HEK293 (cell line): ENCODE results near the gene WIPI1.

Experiments used
- BCL11A ChIP-seq: fragments of 450-650 bp; formaldehyde crosslinking; IDR thresholded peaks from 2 replicates; pipeline ENCODE4 v1.5.1; 2016; ENCODE audit warnings: low read depth, missing biosample characterization, missing genetic modification characterization
- GFI1B ChIP-seq: fragments of 450-650 bp; formaldehyde crosslinking; IDR thresholded peaks from 2 replicates; pipeline ENCODE4 v1.5.1; 2016; ENCODE audit warnings: missing biosample characterization, missing genetic modification characterization
- GLIS2 ChIP-seq: fragments of 450-650 bp; formaldehyde crosslinking; IDR thresholded peaks from 2 replicates; pipeline ENCODE4 v1.5.1; 2016; ENCODE audit warnings: missing biosample characterization, missing genetic modification characterization
- KLF8 ChIP-seq: fragments of 450-650 bp; formaldehyde crosslinking; IDR thresholded peaks from 2 replicates; pipeline ENCODE4 v1.5.1; 2016; ENCODE audit warnings: missing biosample characterization, missing genetic modification characterization
- KLF9 ChIP-seq: fragments of 450-650 bp; formaldehyde crosslinking; IDR thresholded peaks from 2 replicates; pipeline ENCODE4 v1.5.1; 2016; ENCODE audit warnings: missing biosample characterization, missing genetic modification characterization, low read depth
- MEIS1 ChIP-seq: sonication (generic); formaldehyde crosslinking; IDR thresholded peaks from 2 replicates; pipeline ENCODE4 v1.8.1; 2022; ENCODE audit warnings: missing genetic modification reagents, mild to moderate bottlenecking, borderline replicate concordance
- MYNN ChIP-seq: fragments of 450-650 bp; formaldehyde crosslinking; IDR thresholded peaks from 2 replicates; pipeline ENCODE4 v1.5.1; 2016; ENCODE audit warnings: missing biosample characterization, missing genetic modification characterization, borderline replicate concordance
- RBAK ChIP-seq: fragments of 450-650 bp; formaldehyde crosslinking; IDR thresholded peaks from 2 replicates; pipeline ENCODE4 v1.5.1; 2016; ENCODE audit warnings: missing biosample characterization, missing genetic modification characterization
- SCRT1 ChIP-seq: fragments of 450-650 bp; formaldehyde crosslinking; IDR thresholded peaks from 2 replicates; pipeline ENCODE4 v1.5.1; 2016; ENCODE audit warnings: missing biosample characterization, missing genetic modification characterization, borderline replicate concordance
- YY2 ChIP-seq: fragments of 450-650 bp; formaldehyde crosslinking; IDR thresholded peaks from 2 replicates; pipeline ENCODE4 v1.5.1; 2016; ENCODE audit warnings: missing biosample characterization, missing genetic modification characterization
- ZBTB20 ChIP-seq: fragments of 450-650 bp; formaldehyde crosslinking; IDR thresholded peaks from 2 replicates; pipeline ENCODE4 v1.5.1; 2016; ENCODE audit warnings: missing biosample characterization, missing genetic modification characterization
- ZBTB8A ChIP-seq: fragments of 450-650 bp; formaldehyde crosslinking; IDR thresholded peaks from 2 replicates; pipeline ENCODE4 v1.5.1; 2016; ENCODE audit warnings: missing biosample characterization, missing genetic modification characterization
- ZNF121 ChIP-seq: fragments of 450-650 bp; formaldehyde crosslinking; IDR thresholded peaks from 2 replicates; pipeline ENCODE4 v1.5.1; 2016; ENCODE audit warnings: missing biosample characterization, missing genetic modification characterization
- ZNF174 ChIP-seq: fragments of 450-650 bp; formaldehyde crosslinking; IDR thresholded peaks from 2 replicates; pipeline ENCODE4 v1.5.0; 2017; ENCODE audit warnings: missing biosample characterization, mild to moderate bottlenecking, missing genetic modification characterization
- ZNF19 ChIP-seq: fragments of 450-650 bp; formaldehyde crosslinking; IDR thresholded peaks from 2 replicates; pipeline ENCODE4; 2016; ENCODE audit warnings: missing biosample characterization, missing genetic modification characterization, low read depth
- ZNF394 ChIP-seq: fragments of 450-650 bp; formaldehyde crosslinking; IDR thresholded peaks from 2 replicates; pipeline ENCODE4 v1.5.1; 2016; ENCODE audit warnings: missing biosample characterization, missing genetic modification characterization, mild to moderate bottlenecking, moderate library complexity, borderline replicate concordance
- ZNF473 ChIP-seq: fragments of 450-650 bp; formaldehyde crosslinking; IDR thresholded peaks from 2 replicates; pipeline ENCODE4 v1.5.1; 2017; ENCODE audit warnings: missing biosample characterization, missing genetic modification characterization
- ZNF600 ChIP-seq: fragments of 450-650 bp; formaldehyde crosslinking; IDR thresholded peaks from 2 replicates; pipeline ENCODE4 v1.5.1; 2016; ENCODE audit warnings: missing biosample characterization, missing genetic modification characterization
- ZNF768 ChIP-seq: fragments of 450-650 bp; formaldehyde crosslinking; IDR thresholded peaks from 2 replicates; pipeline ENCODE4 v1.5.1; 2018; ENCODE audit warnings: missing biosample characterization, mild to moderate bottlenecking, missing genetic modification characterization
- TF ChIP-seq, protein P1 (sequence below): fragments of 450-650 bp; IDR thresholded peaks from 2 replicates; pipeline ENCODE4 v1.5.1; 2018; ENCODE audit warnings: missing biosample characterization, mild to moderate bottlenecking, missing genetic modification characterization
- TF ChIP-seq, protein P2 (sequence below): fragments of 450-650 bp; formaldehyde crosslinking; conservative IDR thresholded peaks from 2 replicates; pipeline ENCODE4 v1.5.1; 2016; ENCODE audit warnings: low read depth, missing biosample characterization, missing genetic modification characterization
- TF ChIP-seq, protein P3 (sequence below): fragments of 450-650 bp; formaldehyde crosslinking; IDR thresholded peaks from 2 replicates; pipeline ENCODE4 v1.5.1; 2016; ENCODE audit warnings: missing biosample characterization, missing genetic modification characterization
- TF ChIP-seq, protein P4 (sequence below): fragments of 450-650 bp; formaldehyde crosslinking; IDR thresholded peaks from 2 replicates; pipeline ENCODE4 v1.5.1; 2016; ENCODE audit warnings: missing biosample characterization, missing genetic modification characterization
- TF ChIP-seq, protein P5 (sequence below): fragments of 450-650 bp; formaldehyde crosslinking; IDR thresholded peaks from 2 replicates; pipeline ENCODE4 v1.5.1; 2017; ENCODE audit warnings: missing biosample characterization, missing genetic modification characterization
- TF ChIP-seq, protein P6 (sequence below): fragments of 450-650 bp; formaldehyde crosslinking; IDR thresholded peaks from 2 replicates; pipeline ENCODE4 v1.5.1; 2016; ENCODE audit warnings: missing biosample characterization, missing genetic modification characterization
- TF ChIP-seq, protein P7 (sequence below): sonication (generic); formaldehyde crosslinking; IDR thresholded peaks from 2 replicates; pipeline ENCODE4 v1.8.1; 2022; ENCODE audit warnings: mild to moderate bottlenecking, moderate library complexity, missing genetic modification reagents

The WIPI1 gene

DNA sequence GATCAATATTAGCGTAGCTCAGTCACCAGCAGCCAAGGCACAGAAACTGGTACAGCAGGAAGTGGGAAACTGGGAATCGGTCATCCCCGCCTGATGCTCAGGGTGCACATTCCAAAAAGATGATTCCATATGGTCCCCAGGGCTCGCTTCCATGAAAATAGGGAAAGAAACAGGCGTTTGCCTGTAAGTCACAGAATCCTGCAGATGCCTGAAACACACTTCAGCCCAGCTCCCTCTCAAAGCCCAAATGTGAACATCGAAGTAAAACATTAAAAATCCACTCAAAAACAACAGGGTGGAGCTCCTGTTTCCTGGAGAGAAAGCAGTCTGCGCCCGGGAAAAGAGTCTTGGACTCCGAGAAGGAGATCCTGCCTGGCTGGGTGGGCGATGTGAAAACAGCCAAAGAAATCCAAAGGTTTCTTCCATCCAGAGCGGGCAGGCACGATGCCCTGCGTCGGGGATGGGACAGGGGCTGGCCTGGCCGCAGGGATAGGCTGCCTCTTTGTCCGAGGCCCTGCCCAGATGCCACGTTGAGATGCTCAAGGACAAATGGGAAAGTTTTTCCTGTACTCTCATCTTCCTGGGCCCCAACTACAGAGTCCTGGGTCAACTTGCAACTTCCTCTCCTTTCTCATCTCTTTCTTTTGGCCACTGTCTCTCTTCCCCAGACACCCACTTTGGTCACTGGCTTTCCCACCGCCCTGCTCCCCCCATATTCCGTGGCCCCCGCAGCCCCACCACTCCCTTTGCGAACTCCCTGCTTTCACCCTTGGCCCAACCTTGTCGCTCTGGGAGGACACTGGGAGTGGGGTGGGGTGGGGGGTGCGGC, 743 bp downstream of the WIPI1 start (continued):
- TF ChIP-seq ZNF600 (tag by site-specific recombination) (peak; percentile 69), ZNF768 (no peak), BCL11A (tag by site-specific recombination) (no peak), GLIS2 (no peak), ZNF121 (tag by site-specific recombination) (no peak), RBAK (tag by site-specific recombination) (no peak), ZBTB20 (tag by site-specific recombination) (peak; percentile 95), SCRT1 (tag by site-specific recombination) (no peak), MEIS1 (no peak), ZNF473 (tag by site-specific recombination) (no peak), ZNF174 (tag by site-specific recombination) (no peak), ZNF394 (tag by site-specific recombination) (no peak), MYNN (no peak), KLF8 (tag by site-specific recombination) (peak; percentile 70; the same call in 1 of the 2 replicates), YY2 (tag by site-specific recombination) (no peak), GFI1B (tag by site-specific recombination) (no peak), ZNF19 (tag by site-specific recombination) (no peak), ZBTB8A (peak; percentile 49; the same call in 1 of the 2 replicates), KLF9 (tag by site-specific recombination) (peak; percentile 38; the same call in 1 of the 2 replicates)
- TF ChIP-seq, protein P1, sequence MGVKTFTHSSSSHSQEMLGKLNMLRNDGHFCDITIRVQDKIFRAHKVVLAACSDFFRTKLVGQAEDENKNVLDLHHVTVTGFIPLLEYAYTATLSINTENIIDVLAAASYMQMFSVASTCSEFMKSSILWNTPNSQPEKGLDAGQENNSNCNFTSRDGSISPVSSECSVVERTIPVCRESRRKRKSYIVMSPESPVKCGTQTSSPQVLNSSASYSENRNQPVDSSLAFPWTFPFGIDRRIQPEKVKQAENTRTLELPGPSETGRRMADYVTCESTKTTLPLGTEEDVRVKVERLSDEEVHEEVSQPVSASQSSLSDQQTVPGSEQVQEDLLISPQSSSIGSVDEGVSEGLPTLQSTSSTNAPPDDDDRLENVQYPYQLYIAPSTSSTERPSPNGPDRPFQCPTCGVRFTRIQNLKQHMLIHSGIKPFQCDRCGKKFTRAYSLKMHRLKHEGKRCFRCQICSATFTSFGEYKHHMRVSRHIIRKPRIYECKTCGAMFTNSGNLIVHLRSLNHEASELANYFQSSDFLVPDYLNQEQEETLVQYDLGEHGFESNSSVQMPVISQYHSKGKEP, result no peak
- TF ChIP-seq, protein P2, sequence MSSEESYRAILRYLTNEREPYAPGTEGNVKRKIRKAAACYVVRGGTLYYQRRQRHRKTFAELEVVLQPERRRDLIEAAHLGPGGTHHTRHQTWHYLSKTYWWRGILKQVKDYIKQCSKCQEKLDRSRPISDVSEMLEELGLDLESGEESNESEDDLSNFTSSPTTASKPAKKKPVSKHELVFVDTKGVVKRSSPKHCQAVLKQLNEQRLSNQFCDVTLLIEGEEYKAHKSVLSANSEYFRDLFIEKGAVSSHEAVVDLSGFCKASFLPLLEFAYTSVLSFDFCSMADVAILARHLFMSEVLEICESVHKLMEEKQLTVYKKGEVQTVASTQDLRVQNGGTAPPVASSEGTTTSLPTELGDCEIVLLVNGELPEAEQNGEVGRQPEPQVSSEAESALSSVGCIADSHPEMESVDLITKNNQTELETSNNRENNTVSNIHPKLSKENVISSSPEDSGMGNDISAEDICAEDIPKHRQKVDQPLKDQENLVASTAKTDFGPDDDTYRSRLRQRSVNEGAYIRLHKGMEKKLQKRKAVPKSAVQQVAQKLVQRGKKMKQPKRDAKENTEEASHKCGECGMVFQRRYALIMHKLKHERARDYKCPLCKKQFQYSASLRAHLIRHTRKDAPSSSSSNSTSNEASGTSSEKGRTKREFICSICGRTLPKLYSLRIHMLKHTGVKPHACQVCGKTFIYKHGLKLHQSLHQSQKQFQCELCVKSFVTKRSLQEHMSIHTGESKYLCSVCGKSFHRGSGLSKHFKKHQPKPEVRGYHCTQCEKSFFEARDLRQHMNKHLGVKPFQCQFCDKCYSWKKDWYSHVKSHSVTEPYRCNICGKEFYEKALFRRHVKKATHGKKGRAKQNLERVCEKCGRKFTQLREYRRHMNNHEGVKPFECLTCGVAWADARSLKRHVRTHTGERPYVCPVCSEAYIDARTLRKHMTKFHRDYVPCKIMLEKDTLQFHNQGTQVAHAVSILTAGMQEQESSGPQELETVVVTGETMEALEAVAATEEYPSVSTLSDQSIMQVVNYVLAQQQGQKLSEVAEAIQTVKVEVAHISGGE (tag by site-specific recombination), result no peak
- TF ChIP-seq, protein P3, sequence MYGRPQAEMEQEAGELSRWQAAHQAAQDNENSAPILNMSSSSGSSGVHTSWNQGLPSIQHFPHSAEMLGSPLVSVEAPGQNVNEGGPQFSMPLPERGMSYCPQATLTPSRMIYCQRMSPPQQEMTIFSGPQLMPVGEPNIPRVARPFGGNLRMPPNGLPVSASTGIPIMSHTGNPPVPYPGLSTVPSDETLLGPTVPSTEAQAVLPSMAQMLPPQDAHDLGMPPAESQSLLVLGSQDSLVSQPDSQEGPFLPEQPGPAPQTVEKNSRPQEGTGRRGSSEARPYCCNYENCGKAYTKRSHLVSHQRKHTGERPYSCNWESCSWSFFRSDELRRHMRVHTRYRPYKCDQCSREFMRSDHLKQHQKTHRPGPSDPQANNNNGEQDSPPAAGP, result no peak
- TF ChIP-seq, protein P4, sequence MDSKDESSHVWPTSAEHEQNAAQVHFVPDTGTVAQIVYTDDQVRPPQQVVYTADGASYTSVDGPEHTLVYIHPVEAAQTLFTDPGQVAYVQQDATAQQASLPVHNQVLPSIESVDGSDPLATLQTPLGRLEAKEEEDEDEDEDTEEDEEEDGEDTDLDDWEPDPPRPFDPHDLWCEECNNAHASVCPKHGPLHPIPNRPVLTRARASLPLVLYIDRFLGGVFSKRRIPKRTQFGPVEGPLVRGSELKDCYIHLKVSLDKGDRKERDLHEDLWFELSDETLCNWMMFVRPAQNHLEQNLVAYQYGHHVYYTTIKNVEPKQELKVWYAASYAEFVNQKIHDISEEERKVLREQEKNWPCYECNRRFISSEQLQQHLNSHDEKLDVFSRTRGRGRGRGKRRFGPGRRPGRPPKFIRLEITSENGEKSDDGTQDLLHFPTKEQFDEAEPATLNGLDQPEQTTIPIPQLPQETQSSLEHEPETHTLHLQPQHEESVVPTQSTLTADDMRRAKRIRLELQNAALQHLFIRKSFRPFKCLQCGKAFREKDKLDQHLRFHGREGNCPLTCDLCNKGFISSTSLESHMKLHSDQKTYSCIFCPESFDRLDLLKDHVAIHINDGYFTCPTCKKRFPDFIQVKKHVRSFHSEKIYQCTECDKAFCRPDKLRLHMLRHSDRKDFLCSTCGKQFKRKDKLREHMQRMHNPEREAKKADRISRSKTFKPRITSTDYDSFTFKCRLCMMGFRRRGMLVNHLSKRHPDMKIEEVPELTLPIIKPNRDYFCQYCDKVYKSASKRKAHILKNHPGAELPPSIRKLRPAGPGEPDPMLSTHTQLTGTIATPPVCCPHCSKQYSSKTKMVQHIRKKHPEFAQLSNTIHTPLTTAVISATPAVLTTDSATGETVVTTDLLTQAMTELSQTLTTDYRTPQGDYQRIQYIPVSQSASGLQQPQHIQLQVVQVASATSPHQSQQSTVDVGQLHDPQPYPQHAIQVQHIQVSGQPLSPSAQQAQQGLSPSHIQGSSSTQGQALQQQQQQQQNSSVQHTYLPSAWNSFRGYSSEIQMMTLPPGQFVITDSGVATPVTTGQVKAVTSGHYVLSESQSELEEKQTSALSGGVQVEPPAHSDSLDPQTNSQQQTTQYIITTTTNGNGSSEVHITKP (tag by site-specific recombination), result peak; percentile 12; the same call in 1 of the 2 replicates
- TF ChIP-seq, protein P5, sequence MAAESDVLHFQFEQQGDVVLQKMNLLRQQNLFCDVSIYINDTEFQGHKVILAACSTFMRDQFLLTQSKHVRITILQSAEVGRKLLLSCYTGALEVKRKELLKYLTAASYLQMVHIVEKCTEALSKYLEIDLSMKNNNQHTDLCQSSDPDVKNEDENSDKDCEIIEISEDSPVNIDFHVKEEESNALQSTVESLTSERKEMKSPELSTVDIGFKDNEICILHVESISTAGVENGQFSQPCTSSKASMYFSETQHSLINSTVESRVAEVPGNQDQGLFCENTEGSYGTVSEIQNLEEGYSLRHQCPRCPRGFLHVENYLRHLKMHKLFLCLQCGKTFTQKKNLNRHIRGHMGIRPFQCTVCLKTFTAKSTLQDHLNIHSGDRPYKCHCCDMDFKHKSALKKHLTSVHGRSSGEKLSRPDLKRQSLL, result no peak
- TF ChIP-seq, protein P6, sequence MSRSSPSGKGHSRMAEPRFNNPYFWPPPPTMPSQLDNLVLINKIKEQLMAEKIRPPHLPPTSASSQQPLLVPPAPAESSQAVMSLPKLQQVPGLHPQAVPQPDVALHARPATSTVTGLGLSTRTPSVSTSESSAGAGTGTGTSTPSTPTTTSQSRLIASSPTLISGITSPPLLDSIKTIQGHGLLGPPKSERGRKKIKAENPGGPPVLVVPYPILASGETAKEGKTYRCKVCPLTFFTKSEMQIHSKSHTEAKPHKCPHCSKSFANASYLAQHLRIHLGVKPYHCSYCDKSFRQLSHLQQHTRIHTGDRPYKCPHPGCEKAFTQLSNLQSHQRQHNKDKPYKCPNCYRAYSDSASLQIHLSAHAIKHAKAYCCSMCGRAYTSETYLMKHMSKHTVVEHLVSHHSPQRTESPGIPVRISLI (tag by site-specific recombination), result no peak
- TF ChIP-seq, protein P7, sequence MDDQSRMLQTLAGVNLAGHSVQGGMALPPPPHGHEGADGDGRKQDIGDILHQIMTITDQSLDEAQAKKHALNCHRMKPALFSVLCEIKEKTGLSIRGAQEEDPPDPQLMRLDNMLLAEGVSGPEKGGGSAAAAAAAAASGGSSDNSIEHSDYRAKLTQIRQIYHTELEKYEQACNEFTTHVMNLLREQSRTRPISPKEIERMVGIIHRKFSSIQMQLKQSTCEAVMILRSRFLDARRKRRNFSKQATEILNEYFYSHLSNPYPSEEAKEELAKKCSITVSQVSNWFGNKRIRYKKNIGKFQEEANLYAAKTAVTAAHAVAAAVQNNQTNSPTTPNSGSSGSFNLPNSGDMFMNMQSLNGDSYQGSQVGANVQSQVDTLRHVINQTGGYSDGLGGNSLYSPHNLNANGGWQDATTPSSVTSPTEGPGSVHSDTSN, result no peak
